Activated CD4-positive, alpha-beta T cell treated with anti-CD3 and anti-CD28 coated beads, Interleukin-2, amount 50 U/mL, for 1 hour (primary cell): ENCODE results near the gene P2RX7.
"Not testable (repeated sequence)": the region's sequence is repeated elsewhere in the genome, so short reads cannot be mapped to it uniquely, and the experiment has no call there.

Experiments
- DNase-seq: peaks from one replicate; pipeline ENCODE4 v3.0.0-alpha.2; 2020

P2RX7 gene

GRCh38 chr12:121176826-121177529 is 44.3 kb downstream of the P2RX7 start:
- no peak for DNase-seq

DNA sequence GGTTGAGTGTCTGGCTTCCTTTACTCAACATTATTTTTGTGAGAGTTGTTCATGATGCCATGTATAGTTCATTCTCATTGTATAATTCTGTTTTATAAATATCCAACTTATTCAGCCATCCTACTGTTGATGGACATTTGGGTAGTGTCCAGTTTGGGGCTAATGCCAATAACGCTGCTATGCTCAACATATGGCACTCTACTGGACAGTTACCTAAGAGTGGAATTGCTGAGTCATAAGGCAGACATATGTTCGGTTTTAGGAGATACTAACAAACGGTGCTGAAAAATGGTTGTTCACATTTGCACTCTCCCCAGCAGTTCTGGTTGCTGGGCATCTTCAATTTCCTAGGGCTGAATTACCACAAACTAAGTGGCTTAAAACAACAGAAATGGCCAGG is 48.5 kb downstream of the P2RX7 start:
- DNase-seq = no peak

GRCh38 chr12:121182222-121182893 is 49.7 kb downstream of the P2RX7 start:
- DNase-seq = no peak

GRCh38 chr12:121184425-121184824 is 51.7 kb downstream of the P2RX7 start:
- DNase-seq = no peak

DNA sequence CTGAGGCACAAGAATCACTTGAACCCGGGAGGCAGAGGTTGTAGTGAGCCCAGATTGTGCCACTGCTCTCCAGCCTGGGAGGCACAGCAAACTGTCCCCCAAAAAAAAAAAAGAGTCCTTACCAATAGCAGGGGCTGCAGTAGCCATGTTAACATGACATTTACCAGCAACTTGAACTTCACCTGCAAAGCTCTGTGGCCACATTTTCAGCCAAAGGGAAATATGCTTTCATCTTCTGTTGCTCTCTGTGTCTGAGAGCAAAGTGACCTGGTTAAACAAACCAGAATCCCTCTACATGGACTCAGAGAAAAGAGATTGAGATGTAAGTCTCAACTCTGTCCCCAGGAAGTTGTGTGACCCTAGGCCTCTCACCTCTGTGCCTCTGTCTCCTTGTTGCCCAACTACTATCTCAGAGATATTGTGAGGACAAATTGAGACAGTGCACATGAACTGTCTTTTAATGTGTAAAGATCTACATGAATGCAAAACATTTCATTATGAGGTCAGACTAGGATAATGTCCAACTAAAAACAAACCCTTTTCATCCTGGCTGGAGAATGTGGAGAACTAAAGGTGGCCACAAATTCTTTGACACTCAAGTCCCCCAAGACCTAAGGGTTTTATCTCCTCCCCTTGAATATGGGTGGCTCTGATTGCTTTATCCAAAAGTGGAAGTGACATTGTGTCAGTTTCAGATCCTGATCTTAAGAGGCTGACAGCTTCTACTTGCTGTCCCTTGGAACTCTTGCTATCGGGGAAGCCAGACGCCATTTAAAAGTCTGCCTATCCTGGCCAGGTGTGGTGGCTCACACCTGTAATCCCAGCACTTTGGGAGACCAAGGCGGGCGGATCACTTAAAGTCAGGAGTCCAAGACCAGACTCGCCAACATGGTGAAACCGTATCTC is 52.6 kb downstream of the P2RX7 start:
- DNase-seq = no peak

DNA sequence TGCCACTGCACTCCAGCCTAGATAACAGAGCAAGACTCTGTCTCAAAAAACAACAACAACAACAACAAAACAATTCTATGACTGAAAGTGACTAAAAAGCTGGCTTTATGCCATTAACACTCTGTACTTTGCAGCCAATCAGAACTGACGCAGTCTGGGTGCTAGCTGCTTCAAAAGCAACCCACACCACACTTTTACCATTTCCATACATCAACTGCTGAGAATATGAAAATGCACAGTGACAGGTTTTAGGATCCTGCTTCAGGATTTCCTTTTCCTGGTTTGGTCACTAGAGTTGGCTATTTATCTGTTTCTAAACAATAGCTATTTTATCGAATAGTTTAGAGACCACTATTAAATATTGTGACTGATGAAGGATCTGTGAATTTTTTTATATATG is 54.1 kb downstream of the P2RX7 start:
- no peak for DNase-seq

DNA sequence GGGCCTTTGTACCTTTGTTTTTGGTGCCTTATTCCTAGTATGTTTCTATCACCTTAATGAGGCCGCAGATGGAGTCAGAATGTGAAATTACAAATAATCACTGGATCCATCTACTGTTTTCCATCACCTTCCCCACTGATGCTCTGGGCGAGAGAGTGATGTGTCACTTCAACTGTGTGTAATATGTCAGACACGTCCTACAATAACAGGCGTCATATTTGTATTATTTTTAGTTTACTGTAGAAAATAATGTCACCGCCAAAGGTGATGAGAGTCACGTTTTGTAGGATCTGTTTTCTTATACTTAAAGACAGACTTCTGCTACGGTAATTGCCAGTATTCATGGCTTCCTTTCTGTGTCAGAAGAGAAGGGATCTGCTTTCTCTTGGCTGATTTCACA is 54.8 kb downstream of the P2RX7 start:
- no peak for DNase-seq

DNA sequence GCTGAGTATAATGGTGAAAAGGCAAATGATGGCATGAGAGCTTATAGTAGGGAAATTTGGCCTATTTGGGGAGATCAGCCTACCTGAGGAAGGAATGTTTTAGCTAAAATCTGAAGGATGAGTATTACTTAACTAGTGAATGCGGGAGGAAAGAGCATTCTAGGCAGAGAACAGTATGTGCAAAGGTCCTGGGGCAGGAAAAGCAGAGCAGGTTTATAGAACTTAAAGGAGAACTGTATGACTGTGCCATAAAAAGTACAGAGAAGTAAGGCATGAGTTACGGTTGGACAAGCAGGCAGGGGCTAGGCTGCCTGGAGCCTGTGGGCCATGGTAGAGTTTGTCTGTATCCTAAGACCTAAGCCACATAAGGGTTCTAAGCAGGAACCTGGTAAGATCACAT is 55.6 kb downstream of the P2RX7 start:
- DNase-seq = no peak

DNA sequence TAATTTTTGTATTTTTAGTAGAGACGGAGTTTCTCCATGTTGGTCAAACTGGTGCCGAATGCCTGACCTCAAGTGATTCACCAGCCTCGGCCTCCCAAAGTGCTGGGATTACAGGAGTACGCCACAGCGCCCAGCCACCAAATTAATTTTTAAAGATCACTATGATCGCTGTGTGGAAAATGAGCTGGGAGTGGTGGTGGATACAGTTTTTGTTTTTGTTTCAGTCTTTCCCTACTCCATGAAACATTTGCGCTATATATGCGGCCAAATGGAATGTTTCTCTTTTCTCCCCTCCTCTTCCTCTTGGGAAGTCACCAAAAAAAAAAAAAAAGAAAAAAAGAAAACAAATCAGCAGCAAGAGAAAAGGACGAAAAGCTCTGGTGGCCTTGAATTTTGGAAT is 56.5 kb downstream of the P2RX7 start:
- DNase-seq = no peak

- DNase-seq = no peak
These were observed 57.0 kb downstream of the P2RX7 start for GRCh38 chr12:121189619-121190155.

DNA sequence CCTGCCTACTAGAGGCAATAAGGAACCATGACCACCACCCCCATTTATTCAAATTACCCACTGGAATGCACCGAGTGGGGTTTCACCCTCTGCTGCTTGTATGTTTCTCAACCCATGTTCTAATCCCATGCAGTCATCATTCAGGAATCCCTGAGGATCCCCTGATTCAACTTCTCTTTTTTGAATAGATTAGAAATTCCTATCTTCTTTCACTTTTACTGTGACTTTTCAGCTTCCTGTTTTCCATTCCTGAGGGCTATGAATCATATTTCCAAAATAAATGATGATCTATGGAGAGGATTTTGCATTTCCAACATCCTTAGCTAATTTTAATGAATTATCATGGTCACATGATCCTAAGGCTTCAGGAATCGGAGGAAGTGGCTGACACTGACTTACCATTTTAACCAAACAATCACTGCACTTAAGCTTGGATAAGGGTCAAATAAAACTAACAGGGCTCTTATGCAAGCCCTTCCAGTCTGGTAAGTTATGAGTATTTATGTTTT is 57.9 kb downstream of the P2RX7 start:
- DNase-seq = no peak

DNA sequence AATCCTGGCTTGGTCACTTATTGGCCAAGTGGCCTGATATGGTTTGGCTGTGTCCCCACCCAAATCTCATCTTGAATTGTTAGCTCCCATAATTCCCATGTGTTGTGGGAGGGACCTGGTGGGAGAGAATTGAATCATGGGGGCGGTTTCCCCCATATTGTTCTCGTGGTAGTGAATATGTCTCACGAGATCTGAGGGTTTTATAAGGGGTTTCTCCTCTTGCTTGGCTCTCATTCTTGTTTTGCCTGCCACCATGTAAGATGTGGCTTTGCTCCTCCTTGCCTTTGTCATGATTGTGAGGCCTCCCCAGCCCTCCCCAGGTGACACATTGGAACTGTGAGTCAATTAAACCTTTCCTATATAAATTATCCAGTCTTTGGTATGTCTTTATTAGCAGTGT is 58.5 kb downstream of the P2RX7 start:
- DNase-seq = no peak

- DNase-seq = no peak
These were observed 64.2 kb downstream of the P2RX7 start for GRCh38 chr12:121196902-121197301.

DNA sequence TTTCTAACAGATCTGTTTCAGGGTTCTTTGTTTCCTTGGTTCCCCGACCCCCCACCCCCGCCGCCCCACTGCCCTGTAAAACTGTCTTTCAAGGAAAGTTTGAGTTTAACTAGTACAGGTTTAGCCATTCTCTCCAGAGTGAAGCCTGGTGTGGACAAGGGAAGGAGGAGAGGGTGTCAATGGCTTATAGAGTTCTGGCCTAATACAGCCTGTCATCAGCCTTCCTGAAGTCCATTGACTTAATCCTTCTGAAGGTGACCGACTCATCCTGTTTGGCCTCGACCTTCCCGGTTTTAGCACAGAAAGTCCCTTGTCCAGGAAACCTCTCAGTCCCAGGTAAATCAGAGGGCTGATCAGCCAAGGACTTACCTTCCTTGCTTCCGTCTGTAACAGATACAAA is 66.3 kb downstream of the P2RX7 start:
- DNase-seq = no peak

DNA sequence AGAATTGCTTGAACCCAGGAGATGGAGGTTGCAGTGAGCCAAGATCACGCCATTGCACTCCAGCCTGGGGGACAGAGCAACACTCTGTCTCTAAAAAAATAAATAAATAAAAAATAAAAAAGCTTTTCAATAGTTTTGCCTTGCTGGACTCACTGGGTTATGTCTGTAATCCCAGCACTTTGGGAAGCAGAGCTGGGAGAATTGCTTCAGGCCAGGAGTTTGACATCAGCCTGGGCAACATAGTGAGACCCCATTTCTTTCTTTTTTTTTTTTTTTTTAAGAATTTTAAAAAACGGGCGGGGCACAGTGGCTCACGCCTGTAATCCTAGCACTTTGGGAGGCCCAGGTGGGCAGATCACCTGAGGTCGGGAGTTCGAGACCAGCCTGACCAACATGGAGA is 68.5 kb downstream of the P2RX7 start:
- DNase-seq = not testable (repeated sequence)

GRCh38 chr12:121202407-121203355 is 70.0 kb downstream of the P2RX7 start:
- no peak for DNase-seq

DNA sequence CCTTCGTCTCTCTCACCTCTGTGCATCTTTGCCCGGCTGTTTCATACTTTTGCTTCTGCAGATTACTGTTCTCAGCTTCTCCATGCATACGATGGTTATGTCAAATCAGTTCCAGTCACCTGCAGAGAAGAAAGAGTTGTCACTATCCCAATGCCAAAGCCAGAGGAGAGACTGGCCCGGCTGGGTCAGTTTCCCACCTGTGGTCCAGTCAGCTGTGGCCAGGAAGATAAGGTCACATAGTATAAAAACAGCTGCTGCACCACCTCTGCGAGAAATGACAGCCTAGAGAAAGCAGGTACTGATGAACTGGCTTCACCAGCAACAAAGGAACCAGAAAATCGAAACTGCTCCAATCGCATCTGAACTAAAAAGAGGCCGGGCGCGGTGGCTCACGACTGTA is 70.8 kb downstream of the P2RX7 start:
- DNase-seq = no peak

DNA sequence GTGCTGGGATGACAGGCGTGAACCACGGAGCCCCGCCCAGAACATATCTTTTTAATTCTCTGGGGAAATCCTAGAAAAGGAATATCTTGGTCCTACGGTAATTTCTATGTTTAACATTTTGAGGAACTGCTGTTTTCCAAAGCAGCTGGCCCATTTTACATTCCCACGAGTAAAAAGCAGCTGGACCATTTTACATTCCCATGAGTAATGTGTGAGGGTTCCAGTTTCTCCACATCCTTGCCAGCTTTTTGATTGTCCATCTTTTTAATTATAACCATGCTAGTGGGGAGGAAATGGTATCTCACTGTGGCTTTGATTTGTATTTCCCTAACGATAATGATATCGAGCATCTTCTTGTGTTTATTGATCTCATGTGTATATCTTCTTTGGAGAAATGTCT is 72.8 kb downstream of the P2RX7 start:
- no peak for DNase-seq

GRCh38 chr12:121208571-121208970 is 75.9 kb downstream of the P2RX7 start:
- not testable (repeated sequence) for DNase-seq

DNA sequence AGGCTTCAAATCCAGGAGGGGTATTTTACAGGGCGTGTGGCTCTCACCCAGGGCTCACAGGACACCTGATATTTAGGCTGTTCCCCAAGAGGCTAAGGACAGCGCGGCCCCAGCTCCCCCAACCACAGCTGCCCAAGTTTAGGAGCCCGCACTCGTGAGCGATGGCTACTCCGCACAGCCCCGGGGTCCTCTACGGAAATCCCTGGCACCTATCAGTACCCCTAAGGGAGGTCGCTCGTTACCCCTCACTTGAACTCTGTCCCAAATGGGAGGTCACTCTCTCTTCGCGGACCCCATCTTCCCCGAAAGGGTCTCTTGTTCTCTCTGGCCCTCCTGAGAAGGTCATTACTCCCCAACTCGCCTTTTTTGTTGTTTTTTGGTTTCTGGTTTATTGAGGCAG is 76.5 kb downstream of the P2RX7 start:
- DNase-seq = no peak

DNA sequence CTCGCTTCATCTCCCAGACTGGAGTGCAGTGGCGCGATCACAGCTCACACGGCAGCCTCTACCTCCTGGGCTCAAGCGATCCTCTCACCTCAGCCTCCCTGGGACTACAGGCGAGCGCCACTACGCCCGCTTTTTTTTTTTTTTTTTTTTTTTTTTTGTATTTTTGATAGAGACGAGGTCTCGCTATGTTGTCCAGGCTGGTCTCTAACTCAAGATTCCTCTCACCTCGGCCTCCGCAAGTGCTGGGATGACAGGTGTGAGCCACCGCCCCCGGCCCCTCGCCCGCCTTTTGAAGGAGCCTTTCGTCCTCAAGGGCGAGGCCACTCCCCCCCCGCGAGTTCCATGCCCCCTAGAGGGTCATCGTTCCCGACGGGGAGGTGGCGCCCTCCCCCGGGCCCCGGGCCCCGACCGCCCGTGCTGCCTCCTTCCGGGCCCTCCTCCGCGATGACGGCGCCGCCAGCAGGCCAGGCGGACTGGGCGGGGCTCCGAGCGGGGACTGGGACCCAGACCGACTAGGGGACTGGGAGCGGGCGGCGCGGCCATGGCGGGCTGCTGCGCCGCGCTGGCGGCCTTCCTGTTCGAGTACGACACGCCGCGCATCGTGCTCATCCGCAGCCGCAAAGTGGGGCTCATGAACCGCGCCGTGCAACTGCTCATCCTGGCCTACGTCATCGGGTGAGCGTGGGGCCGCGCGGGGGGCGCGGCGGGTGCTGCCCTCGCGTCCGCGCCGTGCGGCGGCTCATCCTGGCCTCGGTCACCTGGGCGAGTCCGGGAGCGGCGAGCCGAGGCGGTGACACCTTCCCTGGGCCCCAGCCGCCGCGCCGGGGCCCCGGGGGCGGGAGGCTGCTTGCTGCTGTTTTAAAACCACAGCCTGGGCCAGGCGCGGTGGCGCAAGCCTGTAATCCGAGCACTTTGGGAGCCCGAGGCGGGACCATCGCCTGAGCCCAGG is 77.2 kb downstream of the P2RX7 start, which contains the start of gene P2RX4:
Gene P2RX4, plus strand, starts transcription at position 506 of the 949 bp plus-strand sequence. Its CDS starts 36 bp downstream, at position 542.
- DNase-seq = peak; percentile 84
